HepG2 (cell line): ENCODE data around the gene ELAVL3. TPM values are rescaled to one million over a fixed set of nuclear protein-coding genes. Genes with fewer than 3 reads are reported as not detected.

Experiments used
- CSRNP2 ChIP-seq: sonication (generic); formaldehyde crosslinking; conservative IDR thresholded peaks from 2 replicates; pipeline ENCODE4 v1.8.0; 2022; ENCODE audit warnings: low read depth, missing genetic modification reagents
- GTF2F1 ChIP-seq: fragments of 150-350 bp; IDR thresholded peaks from 2 replicates; pipeline ENCODE4 v1.6.1; 2014; ENCODE audit warnings: low read length
- JUN ChIP-seq: sonication (generic); formaldehyde crosslinking; IDR thresholded peaks from 2 replicates; pipeline ENCODE4 v1.4.0; 2020; ENCODE audit warnings: mild to moderate bottlenecking, missing genetic modification reagents
- MYC ChIP-seq: sonication (generic); formaldehyde crosslinking; IDR thresholded peaks from 2 replicates; pipeline ENCODE4 v1.9.0; 2021; ENCODE audit warnings: missing genetic modification reagents, borderline replicate concordance
- NCOA1 ChIP-seq: sonication (generic); formaldehyde crosslinking; IDR thresholded peaks from 2 replicates; pipeline ENCODE4 v1.9.0; 2021; ENCODE audit warnings: missing genetic modification reagents
- PPARG ChIP-seq: conservative IDR thresholded peaks from 2 replicates; pipeline ENCODE4 v1.6.1; 2016; ENCODE audit warnings: missing biosample characterization, missing genetic modification reagents
- STAG1 ChIP-seq: sonication (generic); formaldehyde crosslinking; IDR thresholded peaks from 2 replicates; pipeline ENCODE4 v1.4.0; 2020; ENCODE audit warnings: missing genetic modification reagents
- ZBTB7A ChIP-seq: sonication (generic); formaldehyde crosslinking; IDR thresholded peaks from 2 replicates; pipeline ENCODE4 v1.8.0; 2022; ENCODE audit warnings: mild to moderate bottlenecking, missing genetic modification reagents
- ZMYM3 ChIP-seq: sonication (generic); formaldehyde crosslinking; IDR thresholded peaks from 2 replicates; pipeline ENCODE4 v1.5.1; 2020; ENCODE audit warnings: mild to moderate bottlenecking, missing genetic modification reagents
- ZNF205 ChIP-seq: IDR thresholded peaks from 2 replicates; pipeline ENCODE4 v1.6.1; 2018; ENCODE audit warnings: missing biosample characterization, missing genetic modification reagents
- ZNF333 ChIP-seq: sonication (generic); formaldehyde crosslinking; IDR thresholded peaks from 2 replicates; pipeline ENCODE4 v1.4.0; 2020; ENCODE audit warnings: mild to moderate bottlenecking, missing genetic modification reagents, borderline replicate concordance
- ZNF44 ChIP-seq: sonication (generic); formaldehyde crosslinking; IDR thresholded peaks from 2 replicates; pipeline ENCODE4 v1.5.1; 2020; ENCODE audit warnings: mild to moderate bottlenecking, missing genetic modification reagents
- polyA plus RNA-seq, 8 experiments: library from polyadenylated mRNA; depleted of rRNA in 3 of 8; stranded (reverse) in 7 of 8; unstranded in 1 of 8; fragments of >200 nt; fragmentation: Illumina TruSeq in 4 of 8; extraction: Trizol in 4 of 8; gene quantifications; 2 replicates each; pipeline versions ENCODE4 v1.2.1 to v1.2.3, GENCODE V29; 2011 to 2016; ENCODE audit warnings: low read depth in 4 of 8, missing spikeins in 1 of 8, mixed read lengths in 1 of 8; ENCODE audit not compliant: insufficient read depth in 1 of 8
- total RNA-seq, 5 experiments: library from RNA; depleted of rRNA; stranded (reverse); fragments of >200 nt; fragmentation: Illumina TruSeq; extraction: Trizol; gene quantifications; 2 replicates each; pipeline ENCODE4 v1.2.3, GENCODE V29; 2016; ENCODE audit warnings: low read depth in 1 of 5
- TF ChIP-seq, protein P1 (sequence below): IDR thresholded peaks from 2 replicates; pipeline ENCODE4 v1.6.1; 2016; ENCODE audit warnings: low read depth, control low read depth
- TF ChIP-seq, protein P2 (sequence below): sonication (generic); formaldehyde crosslinking; conservative IDR thresholded peaks from 2 replicates; pipeline ENCODE4 v1.8.0; 2022; ENCODE audit warnings: mild to moderate bottlenecking, moderate library complexity, missing genetic modification reagents
- TF ChIP-seq, protein P3 (sequence below): sonication (generic); formaldehyde crosslinking; IDR thresholded peaks from 2 replicates; pipeline ENCODE4 v1.4.0; 2020; ENCODE audit warnings: mild to moderate bottlenecking, missing genetic modification reagents, borderline replicate concordance
- TF ChIP-seq, protein P4 (sequence below): sonication (generic); formaldehyde crosslinking; IDR thresholded peaks from 2 replicates; pipeline ENCODE4 v1.4.0; 2020; ENCODE audit warnings: mild to moderate bottlenecking, missing genetic modification reagents
- TF ChIP-seq, protein P5 (sequence below): sonication (generic); formaldehyde crosslinking; IDR thresholded peaks from 2 replicates; pipeline ENCODE4 v1.4.0; 2020; ENCODE audit warnings: mild to moderate bottlenecking, low read depth, missing genetic modification reagents

ELAVL3 gene
- total and polyA plus RNA-seq, 2 of the 13 experiments (the other 11 are each of a cell fraction or from before 2014, with no cell fraction given), result 0.03 TPM; not detected in 1

- TF ChIP-seq, protein P1, sequence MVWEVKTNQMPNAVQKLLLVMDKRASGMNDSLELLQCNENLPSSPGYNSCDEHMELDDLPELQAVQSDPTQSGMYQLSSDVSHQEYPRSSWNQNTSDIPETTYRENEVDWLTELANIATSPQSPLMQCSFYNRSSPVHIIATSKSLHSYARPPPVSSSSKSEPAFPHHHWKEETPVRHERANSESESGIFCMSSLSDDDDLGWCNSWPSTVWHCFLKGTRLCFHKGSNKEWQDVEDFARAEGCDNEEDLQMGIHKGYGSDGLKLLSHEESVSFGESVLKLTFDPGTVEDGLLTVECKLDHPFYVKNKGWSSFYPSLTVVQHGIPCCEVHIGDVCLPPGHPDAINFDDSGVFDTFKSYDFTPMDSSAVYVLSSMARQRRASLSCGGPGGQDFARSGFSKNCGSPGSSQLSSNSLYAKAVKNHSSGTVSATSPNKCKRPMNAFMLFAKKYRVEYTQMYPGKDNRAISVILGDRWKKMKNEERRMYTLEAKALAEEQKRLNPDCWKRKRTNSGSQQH, result 0 out of 2 replicates have a peak, but pooled peaks have one; percentile 31
- TF ChIP-seq, protein P2, sequence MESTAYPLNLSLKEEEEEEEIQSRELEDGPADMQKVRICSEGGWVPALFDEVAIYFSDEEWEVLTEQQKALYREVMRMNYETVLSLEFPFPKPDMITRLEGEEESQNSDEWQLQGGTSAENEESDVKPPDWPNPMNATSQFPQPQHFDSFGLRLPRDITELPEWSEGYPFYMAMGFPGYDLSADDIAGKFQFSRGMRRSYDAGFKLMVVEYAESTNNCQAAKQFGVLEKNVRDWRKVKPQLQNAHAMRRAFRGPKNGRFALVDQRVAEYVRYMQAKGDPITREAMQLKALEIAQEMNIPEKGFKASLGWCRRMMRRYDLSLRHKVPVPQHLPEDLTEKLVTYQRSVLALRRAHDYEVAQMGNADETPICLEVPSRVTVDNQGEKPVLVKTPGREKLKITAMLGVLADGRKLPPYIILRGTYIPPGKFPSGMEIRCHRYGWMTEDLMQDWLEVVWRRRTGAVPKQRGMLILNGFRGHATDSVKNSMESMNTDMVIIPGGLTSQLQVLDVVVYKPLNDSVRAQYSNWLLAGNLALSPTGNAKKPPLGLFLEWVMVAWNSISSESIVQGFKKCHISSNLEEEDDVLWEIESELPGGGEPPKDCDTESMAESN (CRISPR knock-in tag), result peak; percentile 91
- no peak for TF ChIP-seq ZNF205 (CRISPR knock-in tag)
- peak; percentile 86 for TF ChIP-seq STAG1 (CRISPR knock-in tag)
- no peak; the same call in 1 of the 2 replicates for TF ChIP-seq ZBTB7A (CRISPR knock-in tag)
- TF ChIP-seq JUN, result no peak
- no peak for TF ChIP-seq ZNF44 (CRISPR knock-in tag)
- no peak for TF ChIP-seq GTF2F1
- peak; percentile 97 for TF ChIP-seq MYC (CRISPR knock-in tag)
- TF ChIP-seq, protein P3, sequence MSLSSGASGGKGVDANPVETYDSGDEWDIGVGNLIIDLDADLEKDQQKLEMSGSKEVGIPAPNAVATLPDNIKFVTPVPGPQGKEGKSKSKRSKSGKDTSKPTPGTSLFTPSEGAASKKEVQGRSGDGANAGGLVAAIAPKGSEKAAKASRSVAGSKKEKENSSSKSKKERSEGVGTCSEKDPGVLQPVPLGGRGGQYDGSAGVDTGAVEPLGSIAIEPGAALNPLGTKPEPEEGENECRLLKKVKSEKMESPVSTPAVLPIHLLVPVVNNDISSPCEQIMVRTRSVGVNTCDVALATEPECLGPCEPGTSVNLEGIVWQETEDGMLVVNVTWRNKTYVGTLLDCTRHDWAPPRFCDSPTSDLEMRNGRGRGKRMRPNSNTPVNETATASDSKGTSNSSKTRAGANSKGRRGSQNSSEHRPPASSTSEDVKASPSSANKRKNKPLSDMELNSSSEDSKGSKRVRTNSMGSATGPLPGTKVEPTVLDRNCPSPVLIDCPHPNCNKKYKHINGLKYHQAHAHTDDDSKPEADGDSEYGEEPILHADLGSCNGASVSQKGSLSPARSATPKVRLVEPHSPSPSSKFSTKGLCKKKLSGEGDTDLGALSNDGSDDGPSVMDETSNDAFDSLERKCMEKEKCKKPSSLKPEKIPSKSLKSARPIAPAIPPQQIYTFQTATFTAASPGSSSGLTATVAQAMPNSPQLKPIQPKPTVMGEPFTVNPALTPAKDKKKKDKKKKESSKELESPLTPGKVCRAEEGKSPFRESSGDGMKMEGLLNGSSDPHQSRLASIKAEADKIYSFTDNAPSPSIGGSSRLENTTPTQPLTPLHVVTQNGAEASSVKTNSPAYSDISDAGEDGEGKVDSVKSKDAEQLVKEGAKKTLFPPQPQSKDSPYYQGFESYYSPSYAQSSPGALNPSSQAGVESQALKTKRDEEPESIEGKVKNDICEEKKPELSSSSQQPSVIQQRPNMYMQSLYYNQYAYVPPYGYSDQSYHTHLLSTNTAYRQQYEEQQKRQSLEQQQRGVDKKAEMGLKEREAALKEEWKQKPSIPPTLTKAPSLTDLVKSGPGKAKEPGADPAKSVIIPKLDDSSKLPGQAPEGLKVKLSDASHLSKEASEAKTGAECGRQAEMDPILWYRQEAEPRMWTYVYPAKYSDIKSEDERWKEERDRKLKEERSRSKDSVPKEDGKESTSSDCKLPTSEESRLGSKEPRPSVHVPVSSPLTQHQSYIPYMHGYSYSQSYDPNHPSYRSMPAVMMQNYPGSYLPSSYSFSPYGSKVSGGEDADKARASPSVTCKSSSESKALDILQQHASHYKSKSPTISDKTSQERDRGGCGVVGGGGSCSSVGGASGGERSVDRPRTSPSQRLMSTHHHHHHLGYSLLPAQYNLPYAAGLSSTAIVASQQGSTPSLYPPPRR, result peak; percentile 38; the same call in 1 of the 2 replicates
- TF ChIP-seq CSRNP2 (CRISPR knock-in tag), result no peak
- TF ChIP-seq, protein P4, sequence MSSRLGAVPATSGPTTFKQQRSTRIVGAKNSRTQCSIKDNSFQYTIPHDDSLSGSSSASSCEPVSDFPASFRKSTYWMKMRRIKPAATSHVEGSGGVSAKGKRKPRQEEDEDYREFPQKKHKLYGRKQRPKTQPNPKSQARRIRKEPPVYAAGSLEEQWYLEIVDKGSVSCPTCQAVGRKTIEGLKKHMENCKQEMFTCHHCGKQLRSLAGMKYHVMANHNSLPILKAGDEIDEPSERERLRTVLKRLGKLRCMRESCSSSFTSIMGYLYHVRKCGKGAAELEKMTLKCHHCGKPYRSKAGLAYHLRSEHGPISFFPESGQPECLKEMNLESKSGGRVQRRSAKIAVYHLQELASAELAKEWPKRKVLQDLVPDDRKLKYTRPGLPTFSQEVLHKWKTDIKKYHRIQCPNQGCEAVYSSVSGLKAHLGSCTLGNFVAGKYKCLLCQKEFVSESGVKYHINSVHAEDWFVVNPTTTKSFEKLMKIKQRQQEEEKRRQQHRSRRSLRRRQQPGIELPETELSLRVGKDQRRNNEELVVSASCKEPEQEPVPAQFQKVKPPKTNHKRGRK (CRISPR knock-in tag), result no peak
- TF ChIP-seq NCOA1 (CRISPR knock-in tag), result no peak
- TF ChIP-seq PPARG (CRISPR knock-in tag), result 0 out of 2 replicates have a peak, but pooled peaks have one; percentile 57
- TF ChIP-seq ZNF333 (CRISPR knock-in tag), result no peak
- peak; percentile 91 for TF ChIP-seq ZMYM3 (CRISPR knock-in tag)
- TF ChIP-seq, protein P5, sequence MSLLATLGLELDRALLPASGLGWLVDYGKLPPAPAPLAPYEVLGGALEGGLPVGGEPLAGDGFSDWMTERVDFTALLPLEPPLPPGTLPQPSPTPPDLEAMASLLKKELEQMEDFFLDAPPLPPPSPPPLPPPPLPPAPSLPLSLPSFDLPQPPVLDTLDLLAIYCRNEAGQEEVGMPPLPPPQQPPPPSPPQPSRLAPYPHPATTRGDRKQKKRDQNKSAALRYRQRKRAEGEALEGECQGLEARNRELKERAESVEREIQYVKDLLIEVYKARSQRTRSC (CRISPR knock-in tag), result no peak
These were observed 1.7 kb upstream of the ELAVL3 start (continued) for GRCh38 chr19:11482384-11483050.
